Heart right ventricle (tissue), 16 donors: ENCODE data around the gene GRIA1. TPM values are rescaled to one million over a fixed set of nuclear protein-coding genes. Genes with fewer than 3 reads are reported as not detected.

Experiments
- ATAC-seq, 8 donors: fragments of 200-7000 bp; cut with Tn5 transposase; one replicate each; pipeline ENCODE4 v1.9.1; 2020; ENCODE audit warnings: mild to moderate bottlenecking in 8 of 8, moderate library complexity in 8 of 8, moderate number of reproducible peaks in 1 of 8
- DNase-seq, 2 donors: peaks; one replicate each; pipeline ENCODE4 v3.0.0-alpha.2; 2020
- H3K27ac ChIP-seq, 10 donors: fragments of 200-600 bp; sonication (generic) in 2 of 10; one replicate each; pipeline versions ENCODE4 v1.5.0 to v1.8.0; 2020 to 2022; ENCODE audit warnings: mild to moderate bottlenecking in 3 of 10
- H3K27me3 ChIP-seq, 7 donors: fragments of 200-600 bp; one replicate each; pipeline ENCODE4 v1.8.0; 2021 to 2022; ENCODE audit warnings: mild to moderate bottlenecking in 2 of 7
- H3K36me3 ChIP-seq, 9 donors: fragments of 200-600 bp; sonication (generic) in 1 of 9; one replicate each; pipeline versions ENCODE4 v1.5.0 to v1.8.0; 2020 to 2022; ENCODE audit warnings: mild to moderate bottlenecking in 2 of 9
- H3K4me1 ChIP-seq, 9 donors: fragments of 200-600 bp; sonication (generic) in 1 of 9; one replicate each; pipeline versions ENCODE4 v1.5.0 to v1.8.0; 2020 to 2022; ENCODE audit warnings: mild to moderate bottlenecking in 4 of 9
- H3K4me3 ChIP-seq, 10 donors: fragments of 200-600 bp; sonication (generic) in 2 of 10; one replicate each; pipeline versions ENCODE4 v1.5.0 to v1.8.0; 2020 to 2022; ENCODE audit warnings: mild to moderate bottlenecking in 7 of 10, moderate library complexity in 2 of 10
- H3K9me3 ChIP-seq, 11 donors: fragments of 200-600 bp in 10 of 11; sonication (generic) in 2 of 11; one replicate each; pipeline versions ENCODE4 v1.5.0 to v1.8.0; 2013 to 2022; ENCODE audit warnings: mild to moderate bottlenecking in 2 of 11, control low read depth in 1 of 11, moderate library complexity in 1 of 11
- CTCF ChIP-seq, 9 donors: fragments of 200-600 bp; sonication (generic) in 2 of 9; IDR thresholded peaks; one replicate each; pipeline versions ENCODE4 v1.5.0 to v1.8.0; 2021 to 2022; ENCODE audit warnings: antibody characterized with exemption in 9 of 9, mild to moderate bottlenecking in 5 of 9, moderate library complexity in 1 of 9
- WGBS, 2 donors: extraction: QIAGEN DNeasy Blood & Tissue Kit; methylation state at CpG; one replicate each; pipeline ENCODE4 v1.1.7; 2013; ENCODE audit warnings: inconsistent platforms in 1 of 2; 5-methylcytosine and 5-hydroxymethylcytosine counted together
- intact Hi-C, 10 donors: fragments of 100-400 bp; cut with DNase I; formaldehyde crosslinking; loops; one replicate each; pipeline versions ENCODE4 v1.11.1 to v1.14.2; 2022
- polyA plus RNA-seq, 2 donors: library from polyadenylated mRNA; stranded (reverse); fragments of 200-250 nt; gene quantifications; one replicate each; pipeline ENCODE4 v1.2.3, GENCODE V29; 2013
- total RNA-seq, 10 donors: library from RNA; stranded (reverse); fragmentation: NEBNext Ultra II Directional in 3 of 10; extraction: Animal tissue kit (Norgen Biotek cat#: 25700) in 3 of 10; gene quantifications; one replicate each; pipeline versions ENCODE4 v1.2.1 to v1.2.4, GENCODE V29; 2021 to 2023
- donor health status: Arrhythmogenic right ventricular cardiomyopathy.
- donor health status: ischemic (EF 13 %, LVEDD 7.1; RV severe dilation, severe dysfunction).
- donor health status: healthy with polysubstance abuse.
- donor health status: DM: no; HTN: yes; CAD: no.
- donor health status: DM: no; HTN: no; CAD: no.
- donor health status: ischemic (EF 25% LVEDD 6.9; RV normal size, moderate dysfunction).
- donor health status: ischemic (EF 25% LVEDD 5.7; RV mildly dilated, moderate dysfunction).
- donor health status: healthy.
- donor health status: DM: yes; HTN: yes; CAD: no.
- donor health status: Ischemic cardiomyopathy.
- donor health status: ischemic (EF 35%, LVEDD 5.7; RV mildly dilated, moderate dysfunction).
- donor health status: nonischemic (EF 11% LVEDD 7.7; RV severe dilation, severe dysfunction).
- donor health status: DM: yes; HTN: yes; CAD: no.
- donor health status: PGD.
- donor health status: ischemic (EF 29% LVEDD 5.4; RV normal size, mild dysfunction).
- donor health status: nonischemic (EF 23%, LVEDD 6.1; RV moderate dilation, normal function).

Gene GRIA1
- total and polyA plus RNA-seq, 12 donors: 0.04 to 0.49 (median 0.23) TPM; not detected in 3

- Histone ChIP-seq H3K27me3 (no peaks in the 10 kb centered on the region), H3K4me3 (no peak overlapping the region), H3K27ac (no peak overlapping the region), H3K4me1 (peaks cover 0 to 5% (median 0%) of the 10 kb centered on the region in 9 donors), H3K9me3 (no peaks in the 10 kb centered on the region), H3K36me3 (no peaks in the 10 kb centered on the region)
- DNase-seq: no peak
- 88% methylated on average over 2 of the region's 2 CpGs for WGBS, 2 donors
- no peak for ATAC-seq
- TF ChIP-seq CTCF (IDR thresholded peaks at IDR 0.05): no peak
- intact Hi-C loops: no loop called here
These were observed 306.1 kb downstream of the GRIA1 start for GRCh38 chr5:153796527-153796926.

- Histone ChIP-seq H3K27ac (no peak overlapping the region), H3K27me3 (no peaks in the 10 kb centered on the region), H3K36me3 (no peaks in the 10 kb centered on the region), H3K4me1 (peaks cover 0 to 11% (median 0%) of the 10 kb centered on the region in 9 donors), H3K9me3 (no peaks in the 10 kb centered on the region), H3K4me3 (no peak overlapping the region)
- intact Hi-C loops: no loop called here
- ATAC-seq: no peak
- no peak for TF ChIP-seq CTCF (IDR thresholded peaks at IDR 0.05)
- DNase-seq: no peak
- 89 to 91% methylated on average over 3 of the region's 3 CpGs for WGBS, 2 donors
These were observed 307.0 kb downstream of the GRIA1 start for GRCh38 chr5:153797484-153797883.

- H3K36me3 ChIP-seq: no peaks in the 10 kb centered on the region
- no peak overlapping the region for H3K27ac ChIP-seq
- H3K4me1 ChIP-seq: peaks cover 0 to 16% (median 0%) of the 10 kb centered on the region in 9 donors
- no peak for TF ChIP-seq CTCF (IDR thresholded peaks at IDR 0.05)
- 81 to 89% methylated on average over 5 of the region's 5 CpGs for WGBS, 2 donors
- H3K4me3 ChIP-seq: no peak overlapping the region
- intact Hi-C loops: no loop called here
- no peaks in the 10 kb centered on the region for H3K9me3 ChIP-seq
- ATAC-seq (no peak), DNase-seq (no peak)
- H3K27me3 ChIP-seq: no peaks in the 10 kb centered on the region
These were observed 308.4 kb downstream of the GRIA1 start for GRCh38 chr5:153798830-153799229.

- 91 to 99% methylated on average over 2 of the region's 2 CpGs for WGBS, 2 donors
These were observed 309.0 kb downstream of the GRIA1 start for GRCh38 chr5:153799466-153799865.

More at GRCh38 chr5:153799466-153799865, 309.0 kb downstream of the GRIA1 start:
- H3K27me3 ChIP-seq: no peaks in the 10 kb centered on the region
- ATAC-seq: no peak
- no peak overlapping the region for H3K4me3 ChIP-seq
- intact Hi-C loops: no loop called here
- H3K27ac ChIP-seq: no peak overlapping the region
- H3K36me3 ChIP-seq: no peaks in the 10 kb centered on the region
- H3K9me3 ChIP-seq: no peaks in the 10 kb centered on the region
- no peak for TF ChIP-seq CTCF (IDR thresholded peaks at IDR 0.05)
- DNase-seq: no peak
- H3K4me1 ChIP-seq: peaks cover 0 to 16% (median 0%) of the 10 kb centered on the region in 9 donors
